ENCODE data around the gene PTCD3. TPM values are rescaled to one million over a fixed set of nuclear protein-coding genes. Genes with fewer than 3 reads are reported as not detected.

Gene PTCD3
- total RNA-seq, 1 experiment from 2014 or later: 180 TPM

DNA sequence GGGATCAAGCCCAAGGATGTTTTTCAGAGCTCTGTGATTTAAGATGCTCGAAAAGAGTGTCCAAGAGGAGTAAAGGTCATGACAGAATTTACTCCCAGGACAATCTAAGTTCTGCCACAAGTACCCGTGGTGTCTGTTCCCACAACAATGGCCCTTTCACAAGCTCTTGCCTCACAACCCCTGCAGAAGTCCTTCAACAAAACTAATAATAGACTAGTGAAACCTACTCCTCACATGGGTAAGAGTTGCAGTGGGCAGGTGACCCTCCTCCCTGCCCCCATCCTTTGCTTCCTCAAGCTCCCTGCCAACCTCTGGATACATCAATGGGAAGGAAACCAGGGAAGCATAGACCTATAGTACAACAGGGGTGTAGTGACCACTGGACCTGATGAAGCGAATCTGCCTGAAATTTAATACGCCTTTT is 34.9 kb downstream of the PTCD3 start:
- Histone ChIP-seq H3K27ac (ENCODE audit: insufficient read length, low read depth, low read length) (no peak overlapping the region), H3K4ac (ENCODE audit: low read depth, low read length) (no peak overlapping the region), H3K4me2 (ENCODE audit: insufficient read depth, insufficient read length, low read length) (no peak overlapping the region), H3K23me2 (ENCODE audit: insufficient read length, low read depth, low read length, poor library complexity, severe bottlenecking) (no peaks in the 10 kb centered on the region), H4K8ac (replicated peaks; ENCODE audit: insufficient read length, low read depth, low read length) (no peak overlapping the region), H2BK15ac (ENCODE audit: low read depth, low read length) (no peak overlapping the region), H4K5ac (ENCODE audit: insufficient read length, low read depth, low read length) (no peak overlapping the region), H3K14ac (ENCODE audit: insufficient read depth, low read length) (no peak overlapping the region), H3K23ac (ENCODE audit: insufficient read length, low read depth, low read length) (no peak overlapping the region), H3K18ac (ENCODE audit: insufficient read length, low read depth, low read length) (no peak overlapping the region), H2AK5ac (ENCODE audit: insufficient read length, low read length) (no peak overlapping the region), H4K91ac (ENCODE audit: insufficient read length, low read depth, low read length) (no peak overlapping the region), H3K79me2 (ENCODE audit: insufficient read depth, low read length) (no peaks in the 10 kb centered on the region), H3K4me1 (ENCODE audit: insufficient read depth, low read length) (no peaks in the 10 kb centered on the region), H3K27me3 (ENCODE audit: insufficient read depth, low read length) (no peaks in the 10 kb centered on the region), H3K79me1 (ENCODE audit: insufficient read depth, low read depth, low read length, poor library complexity, severe bottlenecking) (no peaks in the 10 kb centered on the region), H3T11ph (ENCODE audit: low read length) (no peak overlapping the region), H2AFZ (ENCODE audit: low read length) (no peak overlapping the region), H2BK120ac (ENCODE audit: low read depth, low read length, poor library complexity, severe bottlenecking) (no peak overlapping the region), H2BK5ac (ENCODE audit: insufficient read length, low read length) (no peak overlapping the region), H3K56ac (ENCODE audit: insufficient read length, low read depth, low read length) (no peak overlapping the region), H2BK20ac (ENCODE audit: low read depth, low read length, poor library complexity, severe bottlenecking) (no peak overlapping the region), H3K9me3 (ENCODE audit: control insufficient read depth, low read depth, low read length) (no peaks in the 10 kb centered on the region), H3K9ac (ENCODE audit: extremely low read depth, insufficient read length, low read length) (no peak overlapping the region), H2BK12ac (ENCODE audit: insufficient read length, low read depth, low read length) (no peak overlapping the region), H4K20me1 (ENCODE audit: control insufficient read depth, insufficient read depth, insufficient read length) (no peaks in the 10 kb centered on the region)
- Mint-ChIP-seq H3K36me3 (ENCODE audit: insufficient read depth in 1 of 3, low read depth in 3 of 3) (peaks cover 34 to 92% (median 57%) of the 10 kb centered on the region in 3 experiments), H3K4me1 (peaks cover 3 to 4% of the 10 kb centered on the region in 2 experiments; a peak in 1 of 4 replicates), H3K9me3 (no peaks in the 10 kb centered on the region), H3K27ac (peak overlapping the region in 1 of 3 experiments; percentile 8; a peak in 2 of 7 replicates), H3K4me3 (no peak overlapping the region), H3K27me3 (ENCODE audit: low read depth) (no peaks in the 10 kb centered on the region; the same call in 1 of the 2 replicates)
- DNase-seq: no peak
- TF ChIP-seq, protein P1, sequence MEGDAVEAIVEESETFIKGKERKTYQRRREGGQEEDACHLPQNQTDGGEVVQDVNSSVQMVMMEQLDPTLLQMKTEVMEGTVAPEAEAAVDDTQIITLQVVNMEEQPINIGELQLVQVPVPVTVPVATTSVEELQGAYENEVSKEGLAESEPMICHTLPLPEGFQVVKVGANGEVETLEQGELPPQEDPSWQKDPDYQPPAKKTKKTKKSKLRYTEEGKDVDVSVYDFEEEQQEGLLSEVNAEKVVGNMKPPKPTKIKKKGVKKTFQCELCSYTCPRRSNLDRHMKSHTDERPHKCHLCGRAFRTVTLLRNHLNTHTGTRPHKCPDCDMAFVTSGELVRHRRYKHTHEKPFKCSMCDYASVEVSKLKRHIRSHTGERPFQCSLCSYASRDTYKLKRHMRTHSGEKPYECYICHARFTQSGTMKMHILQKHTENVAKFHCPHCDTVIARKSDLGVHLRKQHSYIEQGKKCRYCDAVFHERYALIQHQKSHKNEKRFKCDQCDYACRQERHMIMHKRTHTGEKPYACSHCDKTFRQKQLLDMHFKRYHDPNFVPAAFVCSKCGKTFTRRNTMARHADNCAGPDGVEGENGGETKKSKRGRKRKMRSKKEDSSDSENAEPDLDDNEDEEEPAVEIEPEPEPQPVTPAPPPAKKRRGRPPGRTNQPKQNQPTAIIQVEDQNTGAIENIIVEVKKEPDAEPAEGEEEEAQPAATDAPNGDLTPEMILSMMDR (conservative IDR thresholded peaks at IDR 0.05): no peak
- WGBS (ENCODE audit: extremely low coverage, insufficient read length, low lambda C conversion rate): no CpG with 5 or more reads among the region's 4 CpGs

Data from H9 (cell line).